Gastrocnemius medialis (tissue), 4 donors: ENCODE results near the gene GPBP1L1.

Experiments used
- CTCF ChIP-seq, 5 experiments: fragments of 450-650 bp in 3 of 5; fragments of 200-600 bp in 2 of 5; sonication (generic) in 2 of 5; IDR thresholded peaks in 4 of 5; conservative IDR thresholded peaks in 1 of 5; 1 replicate in 4 of 5; 2 replicates in 1 of 5; pipeline ENCODE4 v1.5.1; 2016 to 2019; ENCODE audit warnings: antibody characterized with exemption in 5 of 5, mild to moderate bottlenecking in 3 of 5, moderate library complexity in 3 of 5
- POLR2A ChIP-seq, 2 donors: fragments of 450-650 bp; IDR thresholded peaks; one replicate each; pipeline ENCODE4 v1.6.1; 2017; ENCODE audit warnings: antibody characterized with exemption in 2 of 2, mild to moderate bottlenecking in 2 of 2, moderate library complexity in 2 of 2

- no peak for TF ChIP-seq CTCF (IDR thresholded peaks at IDR 0.05 in 4 of 5, conservative IDR thresholded peaks at IDR 0.05 in 1 of 5)
- TF ChIP-seq POLR2A (IDR thresholded peaks at IDR 0.05) = no peak
Observed at GRCh38 chr1:45594412-45594811, 91.9 kb downstream of the GPBP1L1 start.
